GM18868 (cell line): ENCODE measurements around the gene FGR.
A peak's percentile ranks its signal among the peaks of the same experiment; 100 is the strongest.

Experiments used
- ATAC-seq: cut with Tn5 transposase; IDR thresholded peaks from one replicate; pipeline ENCODE4 v1.9.1; 2021; ENCODE audit warnings: mild to moderate bottlenecking, moderate library complexity; ENCODE audit not compliant: unreplicated experiment

Gene FGR

GRCh38 chr1:27618341-27619082, 16.5 kb downstream of the FGR start:
- no peak for ATAC-seq

GRCh38 chr1:27617420-27617819, 17.6 kb downstream of the FGR start:
- no peak for ATAC-seq

GRCh38 chr1:27616441-27616840, 18.5 kb downstream of the FGR start:
- ATAC-seq: no peak

GRCh38 chr1:27615346-27616192, 19.4 kb downstream of the FGR start:
- ATAC-seq: no peak

- ATAC-seq: no peak
Measured at GRCh38 chr1:27614625-27615344, 20.2 kb downstream of the FGR start.

GRCh38 chr1:27614043-27614624, 20.9 kb downstream of the FGR start:
- no peak for ATAC-seq

GRCh38 chr1:27612718-27613117, 22.3 kb downstream of the FGR start:
- no peak for ATAC-seq

GRCh38 chr1:27611450-27611849, 23.5 kb downstream of the FGR start:
- ATAC-seq: no peak

- no peak for ATAC-seq
Measured at GRCh38 chr1:27609618-27610240, 25.3 kb downstream of the FGR start.

- ATAC-seq: no peak
Measured at GRCh38 chr1:27609210-27609555, 25.8 kb downstream of the FGR start.

- ATAC-seq: no peak
Measured at GRCh38 chr1:27607239-27607804, 27.7 kb downstream of the FGR start.

GRCh38 chr1:27606708-27607238, 28.2 kb downstream of the FGR start:
- ATAC-seq: no peak

- ATAC-seq: no peak
Measured at GRCh38 chr1:27605796-27606707, 28.9 kb downstream of the FGR start.

GRCh38 chr1:27605300-27605766, 29.7 kb downstream of the FGR start:
- no peak for ATAC-seq

- no peak for ATAC-seq
Measured at GRCh38 chr1:27604579-27605299, 30.2 kb downstream of the FGR start.

- peak; percentile 66 for ATAC-seq
Measured at GRCh38 chr1:27603681-27604578, 31.1 kb downstream of the FGR start, which contains the start of gene AHDC1. Gene AHDC1, minus strand, starts transcription at chr1:27604144. Its CDS starts 52,029 bp downstream, at chr1:27552115.

GRCh38 chr1:27603309-27603680, 31.7 kb downstream of the FGR start:
- ATAC-seq: no peak
